Left lobe of liver (tissue), 2 donors: ENCODE data around the gene OSBPL9. TPM values are rescaled to one million over a fixed set of nuclear protein-coding genes. Genes with fewer than 3 reads are reported as not detected.
"Not testable (repeated sequence)": the region's sequence is repeated elsewhere in the genome, so short reads cannot be mapped to it uniquely, and the experiment has no call there.

Experiments
- ATAC-seq: fragments of 200-7000 bp; cut with Tn5 transposase; one replicate; pipeline ENCODE4 v1.9.1; 2020; ENCODE audit warnings: mild to moderate bottlenecking, moderate library complexity
- DNase-seq: peaks from one replicate; pipeline ENCODE4 v3.0.0-alpha.2; 2020; ENCODE audit warnings: low spot score
- total RNA-seq: library from RNA; stranded (reverse); gene quantifications from one replicate; pipeline ENCODE4 v1.2.1, GENCODE V29; 2021
- donor health status: DM: no; HTN: no; CAD: no; lungs with moderate emphysema.
- donor health status: DM: no; HTN: yes; CAD: no.

The OSBPL9 gene
- total RNA-seq, 1 donor from 2014 or later, result 61.1 TPM

- DNase-seq (no peak), ATAC-seq (no peak)
Measured at GRCh38 chr1:51758310-51758709, 141.4 kb downstream of the OSBPL9 start.

DNA sequence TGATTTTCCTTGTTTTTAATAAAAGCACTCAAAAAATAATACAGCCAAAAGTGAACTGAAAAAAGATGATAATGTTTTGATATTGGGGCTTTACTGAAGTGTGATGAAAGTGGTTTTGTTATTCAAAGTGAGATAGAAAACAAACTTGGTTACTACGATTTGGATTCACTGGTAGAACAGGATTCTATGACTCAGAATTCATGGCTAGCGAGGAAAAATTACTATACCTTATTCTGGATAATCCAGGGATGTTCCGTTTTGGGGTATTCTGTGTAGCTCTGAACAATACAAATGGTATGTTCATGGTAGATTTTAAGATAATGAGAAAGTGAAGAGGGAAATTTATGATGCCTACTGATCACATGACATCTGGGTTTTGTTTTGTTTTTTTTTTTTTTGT, 144.0 kb downstream of the OSBPL9 start:
- no peak for DNase-seq
- ATAC-seq, result no peak

GRCh38 chr1:51761351-51761750, 144.5 kb downstream of the OSBPL9 start:
- no peak for DNase-seq
- ATAC-seq, result no peak

GRCh38 chr1:51768971-51769588, 152.2 kb downstream of the OSBPL9 start:
- DNase-seq, result no peak
- peak; percentile 92 for ATAC-seq

- DNase-seq (no peak), ATAC-seq (no peak)
Measured at GRCh38 chr1:51776408-51776807, 159.5 kb downstream of the OSBPL9 start.

GRCh38 chr1:51780927-51781326, 164.0 kb downstream of the OSBPL9 start:
- no peak for ATAC-seq
- DNase-seq, result no peak

- DNase-seq, result no peak
- peak; percentile 17 for ATAC-seq
Measured at GRCh38 chr1:51784997-51785421, 168.1 kb downstream of the OSBPL9 start.

DNA sequence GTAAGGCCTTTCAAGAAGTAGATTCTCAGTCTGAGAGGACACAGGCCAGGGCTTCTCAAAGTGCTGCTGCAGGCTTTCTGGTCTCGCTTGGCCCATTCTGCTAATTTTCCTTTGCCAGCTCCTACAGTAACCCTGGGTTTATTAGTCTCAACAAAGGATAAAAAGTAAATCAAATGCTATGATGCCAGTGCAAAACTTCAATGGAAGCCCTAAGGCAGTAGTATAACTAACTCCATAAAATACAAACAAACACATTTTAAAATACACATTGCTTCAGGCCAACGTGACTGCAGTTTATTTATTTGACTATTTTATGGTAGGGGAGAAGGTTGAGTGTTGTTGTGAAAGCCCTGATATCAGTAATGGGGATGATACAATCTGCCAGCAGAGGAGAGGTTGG, 172.0 kb downstream of the OSBPL9 start:
- DNase-seq (no peak), ATAC-seq (no peak)

DNA sequence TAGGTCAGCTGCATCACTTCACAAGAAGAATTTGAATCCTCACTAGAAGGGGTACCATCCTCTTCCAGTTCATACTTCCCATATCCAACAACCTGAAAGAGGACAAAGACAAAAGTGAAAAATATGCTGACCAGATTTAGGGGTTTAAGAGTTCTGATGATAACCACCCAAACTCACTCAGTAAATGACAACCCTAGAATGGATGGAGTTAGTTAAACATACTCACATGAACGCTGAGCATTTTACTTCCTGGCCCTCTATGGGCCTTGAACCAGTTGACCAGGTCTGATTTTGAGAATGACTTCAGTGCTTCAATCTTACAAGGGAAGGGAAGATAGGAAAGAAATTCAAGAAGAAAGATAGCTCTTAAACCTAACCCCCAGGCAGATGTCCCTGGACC, 172.4 kb downstream of the OSBPL9 start:
- no peak for ATAC-seq
- no peak for DNase-seq

DNA sequence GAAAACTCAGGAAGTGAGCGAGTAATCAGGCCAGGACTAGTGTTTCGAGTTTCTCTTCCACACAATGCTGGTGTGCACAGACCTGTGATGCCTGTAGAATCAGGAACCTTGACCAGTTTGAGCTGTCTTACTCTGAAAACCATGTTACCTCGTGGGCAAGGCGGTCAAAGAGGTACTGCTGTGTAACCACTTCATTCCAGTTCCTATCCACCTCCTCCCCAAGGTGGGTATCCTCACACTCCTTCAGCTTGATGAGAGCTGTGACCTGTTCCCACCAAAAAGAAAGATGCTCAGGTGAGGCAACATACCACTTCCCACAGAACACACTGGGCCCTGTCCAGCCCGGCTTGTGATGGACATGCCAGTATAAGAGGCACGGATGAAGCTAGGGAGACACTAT, 173.5 kb downstream of the OSBPL9 start:
- no peak for ATAC-seq
- DNase-seq, result no peak

- ATAC-seq, result no peak
- no peak for DNase-seq
Measured at GRCh38 chr1:51791888-51792287, 175.0 kb downstream of the OSBPL9 start.

DNA sequence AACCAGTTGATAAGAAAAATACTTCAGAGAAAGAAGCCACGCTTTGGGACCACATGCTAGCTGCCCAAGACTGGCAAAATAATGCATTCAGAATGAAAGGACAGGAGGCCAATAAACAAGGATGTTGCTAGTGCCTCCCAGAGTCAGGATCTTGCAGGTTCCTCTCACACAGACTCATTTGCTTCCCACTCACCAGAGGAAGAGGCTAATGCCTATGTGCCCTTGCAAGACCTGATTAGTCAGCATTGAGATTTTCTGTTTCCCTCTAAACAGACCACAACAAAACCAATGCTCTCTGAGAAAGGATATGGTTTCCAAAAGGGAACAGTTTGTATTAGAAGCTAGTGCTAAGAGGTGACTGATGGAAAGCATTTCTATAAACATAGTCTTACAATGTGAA, 176.0 kb downstream of the OSBPL9 start:
- ATAC-seq, result no peak
- DNase-seq, result no peak

- peak; percentile 86 for DNase-seq
- ATAC-seq, result peak; percentile 80
Measured at GRCh38 chr1:51794260-51794659, 177.4 kb downstream of the OSBPL9 start.

DNA sequence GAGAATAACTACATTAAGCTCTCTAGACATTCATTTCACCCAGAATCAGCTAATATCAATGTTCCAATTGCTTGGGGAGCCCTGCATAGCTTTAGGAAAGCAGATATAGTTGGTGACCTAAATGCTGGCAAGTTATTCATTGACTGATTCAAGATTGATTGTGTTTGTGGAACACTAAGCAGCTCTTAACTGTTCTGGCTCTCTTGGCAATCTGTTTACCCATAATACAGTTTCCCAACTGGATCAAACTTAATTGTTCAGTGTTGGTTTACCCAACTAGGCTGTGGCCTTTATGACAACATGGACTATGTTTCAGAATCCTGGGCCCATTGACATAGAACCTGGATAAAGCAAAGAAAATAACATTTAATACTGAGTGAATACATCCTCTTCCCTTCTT, 178.0 kb downstream of the OSBPL9 start:
- ATAC-seq (peak; percentile 72), DNase-seq (no peak)

GRCh38 chr1:51799372-51799771, 182.5 kb downstream of the OSBPL9 start:
- ATAC-seq (no peak), DNase-seq (no peak)

DNA sequence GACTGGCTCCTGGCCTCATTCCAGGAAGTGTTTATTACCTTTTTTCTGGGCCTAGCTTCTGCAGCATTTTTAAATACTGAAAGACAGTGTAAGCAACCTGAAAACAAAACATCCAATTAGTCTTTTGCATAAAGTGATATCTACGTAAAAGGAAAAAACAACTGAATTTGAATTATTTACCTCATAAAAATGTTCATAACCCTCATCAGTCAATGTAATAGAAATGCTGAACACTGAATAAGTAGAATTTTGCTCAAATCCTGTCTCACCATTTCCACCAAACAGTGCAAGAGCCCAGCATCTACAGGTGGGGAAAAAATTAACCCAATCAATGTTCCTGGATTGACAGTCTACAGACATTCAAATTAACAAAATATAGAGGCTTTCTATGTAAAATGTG, 197.6 kb downstream of the OSBPL9 start:
- DNase-seq (no peak), ATAC-seq (no peak)

GRCh38 chr1:51818487-51818886, 201.6 kb downstream of the OSBPL9 start:
- ATAC-seq (peak; percentile 72), DNase-seq (no peak)

DNA sequence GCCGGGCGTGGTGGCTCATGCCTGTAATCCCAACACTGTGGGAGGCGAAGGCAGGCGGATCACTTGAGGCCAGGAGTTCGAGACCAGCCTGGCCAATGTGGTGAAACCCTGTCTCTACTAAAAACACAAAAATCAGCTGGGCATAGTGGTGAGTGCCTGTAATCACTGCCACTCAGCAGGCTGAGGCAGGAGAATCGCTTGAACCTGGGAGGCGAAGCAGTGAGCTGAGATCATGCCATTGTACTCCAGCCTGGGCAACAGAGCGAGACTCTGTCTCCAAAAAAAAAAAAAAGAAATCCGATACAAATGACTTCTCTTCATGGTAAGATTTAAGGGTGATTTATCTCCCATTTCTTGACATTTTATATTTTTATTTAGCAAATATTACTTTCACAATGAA, 202.1 kb downstream of the OSBPL9 start:
- DNase-seq, ATAC-seq: not testable (repeated sequence)

- ATAC-seq (no peak), DNase-seq (no peak)
Measured at GRCh38 chr1:51819810-51820209, 202.9 kb downstream of the OSBPL9 start.

- no peak for DNase-seq
- no peak for ATAC-seq
Measured at GRCh38 chr1:51829058-51829457, 212.2 kb downstream of the OSBPL9 start.

- ATAC-seq (no peak), DNase-seq (no peak)
Measured at GRCh38 chr1:51833700-51834099, 216.8 kb downstream of the OSBPL9 start.

DNA sequence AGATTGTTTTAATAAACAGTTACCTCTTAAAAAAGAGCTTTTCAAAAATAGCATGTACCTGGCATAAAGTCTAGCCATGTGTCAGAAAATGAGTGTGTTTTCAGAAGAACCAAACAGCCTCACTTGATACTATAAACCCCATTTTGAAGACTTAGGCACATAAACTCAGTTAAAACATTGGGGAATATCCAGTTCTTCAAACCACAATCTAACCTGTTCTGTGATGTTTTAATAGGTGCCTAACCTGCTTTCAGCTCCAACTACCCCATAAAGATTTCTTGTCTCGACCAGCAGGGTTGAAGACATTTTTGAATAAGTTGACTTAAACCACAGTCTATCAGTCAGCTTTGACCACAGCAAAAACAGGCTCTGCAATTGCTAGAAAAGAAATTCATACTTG, 220.4 kb downstream of the OSBPL9 start:
- ATAC-seq (no peak), DNase-seq (no peak)
